Activated CD8-positive, alpha-beta memory T cell treated with anti-CD3 and anti-CD28 coated beads, Interleukin-2, amount 50 U/mL, for 24 hours (primary cell): ENCODE measurements around the gene SCAMP5.

ENCODE experiments used
- DNase-seq: peaks from one replicate; pipeline ENCODE4 v3.0.0-alpha.2; 2020; ENCODE audit errors: extremely low read depth

The SCAMP5 gene

GRCh38 chr15:74995182-74995778, at the start of gene SCAMP5:
SCAMP5 (plus strand) TSS chr15:74995563; CDS start chr15:75011840, 16,277 bp downstream.
- peak; percentile 71 for DNase-seq

GRCh38 chr15:74950078-74950908, 45.1 kb upstream of the SCAMP5 start:
- DNase-seq: peak; percentile 52

- no peak for DNase-seq
Measured at GRCh38 chr15:74951006-74951405, 44.4 kb upstream of the SCAMP5 start.

GRCh38 chr15:74954515-74954914, 40.8 kb upstream of the SCAMP5 start:
- no peak for DNase-seq

GRCh38 chr15:74955017-74955416, 40.3 kb upstream of the SCAMP5 start:
- no peak for DNase-seq

GRCh38 chr15:74955796-74956647, 39.3 kb upstream of the SCAMP5 start:
- no peak for DNase-seq

GRCh38 chr15:74956648-74957475, 38.5 kb upstream of the SCAMP5 start, which contains the start of gene RPP25:
RPP25 (minus strand) TSS chr15:74956772; CDS start chr15:74956583, 189 bp downstream.
- peak; percentile 34 for DNase-seq

GRCh38 chr15:74957476-74958035, 37.8 kb upstream of the SCAMP5 start:
- no peak for DNase-seq

GRCh38 chr15:74958320-74958907, 36.9 kb upstream of the SCAMP5 start:
- DNase-seq: no peak

- DNase-seq: no peak
Measured at GRCh38 chr15:74958908-74959585, 36.3 kb upstream of the SCAMP5 start.

- no peak for DNase-seq
Measured at GRCh38 chr15:74959586-74959939, 35.8 kb upstream of the SCAMP5 start.

GRCh38 chr15:74960286-74960685, 35.1 kb upstream of the SCAMP5 start:
- no peak for DNase-seq

- no peak for DNase-seq
Measured at GRCh38 chr15:74960995-74961588, 34.3 kb upstream of the SCAMP5 start.

- DNase-seq: no peak
Measured at GRCh38 chr15:74961616-74962015, 33.7 kb upstream of the SCAMP5 start.

GRCh38 chr15:74962219-74962618, 33.1 kb upstream of the SCAMP5 start:
- DNase-seq: no peak

- DNase-seq: no peak
Measured at GRCh38 chr15:74962671-74963070, 32.7 kb upstream of the SCAMP5 start.

- no peak for DNase-seq
Measured at GRCh38 chr15:74963213-74963612, 32.1 kb upstream of the SCAMP5 start.

- no peak for DNase-seq
Measured at GRCh38 chr15:74964794-74965193, 30.6 kb upstream of the SCAMP5 start.

- DNase-seq: no peak
Measured at GRCh38 chr15:74967670-74968069, 27.7 kb upstream of the SCAMP5 start.

GRCh38 chr15:74976159-74976558, 19.2 kb upstream of the SCAMP5 start:
- DNase-seq: no peak
